Calu3 (cell line): ENCODE data around the gene ADAMTSL3. TPM values are rescaled to one million over a fixed set of nuclear protein-coding genes. Genes with fewer than 3 reads are reported as not detected.

Source experiments
- BruUV-seq: library from RNA; stranded (reverse); fragments of 400-500 nt; replicated peaks from 2 replicates; lab custom pipeline; 2021; lab: Mats Ljungman, UMichigan
- CTCF ChIA-PET: fragments of 300-600 bp; sonication (Branson Sonifier 250); formaldehyde crosslinking; loops from one replicate; lab custom pipeline; 2022; ENCODE audit warnings: antibody characterized with exemption; lab: Charles Lee
- DNase-seq: peaks from one replicate; pipeline ENCODE4 v3.0.0; 2022
- H3K27ac Mint-ChIP-seq: one replicate; pipeline ENCODE4 v1.8.0; 2022; ENCODE audit warnings: mixed read lengths; ENCODE audit not compliant: unreplicated experiment
- H3K27me3 Mint-ChIP-seq: one replicate; pipeline ENCODE4 v1.8.0; 2022; ENCODE audit warnings: mixed read lengths; ENCODE audit not compliant: unreplicated experiment
- H3K36me3 Mint-ChIP-seq: one replicate; pipeline ENCODE4 v1.8.0; 2022; ENCODE audit warnings: mild to moderate bottlenecking, moderate library complexity, mixed read lengths; ENCODE audit not compliant: insufficient read depth, unreplicated experiment
- H3K4me1 Mint-ChIP-seq: one replicate; pipeline ENCODE4 v1.8.0; 2022; ENCODE audit warnings: mild to moderate bottlenecking, low read depth, mixed read lengths; ENCODE audit not compliant: unreplicated experiment
- H3K4me3 Mint-ChIP-seq: one replicate; pipeline ENCODE4 v1.8.0; 2022; ENCODE audit warnings: mild to moderate bottlenecking, low read depth, moderate library complexity, mixed read lengths; ENCODE audit not compliant: unreplicated experiment
- H3K9me3 Mint-ChIP-seq: one replicate; pipeline ENCODE4 v1.8.0; 2022; ENCODE audit warnings: low read depth, mixed read lengths; ENCODE audit not compliant: unreplicated experiment
- intact Hi-C: fragments of 100-400 bp; cut with micrococcal nuclease; formaldehyde crosslinking; loops from one replicate; pipeline ENCODE4 v1.10.0; 2022; ENCODE audit not compliant: unreplicated experiment
- total RNA-seq: library from RNA; stranded (reverse); gene quantifications from 2 replicates; pipeline ENCODE4 v1.2.3, GENCODE V29; 2022
- TF ChIP-seq, protein P1 (sequence below): fragments of 200-600 bp; IDR thresholded peaks from one replicate; pipeline ENCODE4 v1.8.0; 2022; ENCODE audit warnings: antibody characterized with exemption; ENCODE audit not compliant: unreplicated experiment

Gene ADAMTSL3
- total RNA-seq, 1 experiment from 2014 or later, result 2.4 TPM

DNA sequence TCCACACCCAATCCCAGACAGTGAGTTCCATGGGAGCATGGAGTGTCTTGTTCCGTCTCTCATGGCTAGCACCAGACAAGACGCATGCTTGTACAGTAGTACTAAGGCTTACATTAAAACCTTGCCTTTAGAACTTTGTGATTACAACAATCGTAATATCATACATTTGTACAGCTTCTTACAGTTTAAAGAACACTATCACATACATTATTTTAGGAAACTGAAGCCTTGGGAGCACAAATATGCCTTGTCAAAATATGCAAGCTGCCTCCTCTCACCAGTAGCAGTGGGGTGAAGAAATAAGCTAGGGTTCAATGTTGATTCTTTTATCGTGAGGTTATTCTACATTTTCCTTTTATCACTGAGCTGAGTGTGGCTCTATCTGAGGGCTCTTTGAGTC lies 36.8 kb downstream of the ADAMTSL3 start:
- intact Hi-C loops, result no loop called here
- no peak overlapping the region for H3K27ac Mint-ChIP-seq
- no peak overlapping the region for H3K4me3 Mint-ChIP-seq
- no TSS peak for BruUV-seq
- H3K36me3 Mint-ChIP-seq, result no peaks in the 10 kb centered on the region
- TF ChIP-seq, protein P1, sequence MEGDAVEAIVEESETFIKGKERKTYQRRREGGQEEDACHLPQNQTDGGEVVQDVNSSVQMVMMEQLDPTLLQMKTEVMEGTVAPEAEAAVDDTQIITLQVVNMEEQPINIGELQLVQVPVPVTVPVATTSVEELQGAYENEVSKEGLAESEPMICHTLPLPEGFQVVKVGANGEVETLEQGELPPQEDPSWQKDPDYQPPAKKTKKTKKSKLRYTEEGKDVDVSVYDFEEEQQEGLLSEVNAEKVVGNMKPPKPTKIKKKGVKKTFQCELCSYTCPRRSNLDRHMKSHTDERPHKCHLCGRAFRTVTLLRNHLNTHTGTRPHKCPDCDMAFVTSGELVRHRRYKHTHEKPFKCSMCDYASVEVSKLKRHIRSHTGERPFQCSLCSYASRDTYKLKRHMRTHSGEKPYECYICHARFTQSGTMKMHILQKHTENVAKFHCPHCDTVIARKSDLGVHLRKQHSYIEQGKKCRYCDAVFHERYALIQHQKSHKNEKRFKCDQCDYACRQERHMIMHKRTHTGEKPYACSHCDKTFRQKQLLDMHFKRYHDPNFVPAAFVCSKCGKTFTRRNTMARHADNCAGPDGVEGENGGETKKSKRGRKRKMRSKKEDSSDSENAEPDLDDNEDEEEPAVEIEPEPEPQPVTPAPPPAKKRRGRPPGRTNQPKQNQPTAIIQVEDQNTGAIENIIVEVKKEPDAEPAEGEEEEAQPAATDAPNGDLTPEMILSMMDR, result no peak
- H3K27me3 Mint-ChIP-seq, result peaks cover 15% of the 10 kb centered on the region
- DNase-seq, result no peak
- CTCF ChIA-PET, result no interaction called here
- no peaks in the 10 kb centered on the region for H3K9me3 Mint-ChIP-seq
- H3K4me1 Mint-ChIP-seq, result no peaks in the 10 kb centered on the region

DNA sequence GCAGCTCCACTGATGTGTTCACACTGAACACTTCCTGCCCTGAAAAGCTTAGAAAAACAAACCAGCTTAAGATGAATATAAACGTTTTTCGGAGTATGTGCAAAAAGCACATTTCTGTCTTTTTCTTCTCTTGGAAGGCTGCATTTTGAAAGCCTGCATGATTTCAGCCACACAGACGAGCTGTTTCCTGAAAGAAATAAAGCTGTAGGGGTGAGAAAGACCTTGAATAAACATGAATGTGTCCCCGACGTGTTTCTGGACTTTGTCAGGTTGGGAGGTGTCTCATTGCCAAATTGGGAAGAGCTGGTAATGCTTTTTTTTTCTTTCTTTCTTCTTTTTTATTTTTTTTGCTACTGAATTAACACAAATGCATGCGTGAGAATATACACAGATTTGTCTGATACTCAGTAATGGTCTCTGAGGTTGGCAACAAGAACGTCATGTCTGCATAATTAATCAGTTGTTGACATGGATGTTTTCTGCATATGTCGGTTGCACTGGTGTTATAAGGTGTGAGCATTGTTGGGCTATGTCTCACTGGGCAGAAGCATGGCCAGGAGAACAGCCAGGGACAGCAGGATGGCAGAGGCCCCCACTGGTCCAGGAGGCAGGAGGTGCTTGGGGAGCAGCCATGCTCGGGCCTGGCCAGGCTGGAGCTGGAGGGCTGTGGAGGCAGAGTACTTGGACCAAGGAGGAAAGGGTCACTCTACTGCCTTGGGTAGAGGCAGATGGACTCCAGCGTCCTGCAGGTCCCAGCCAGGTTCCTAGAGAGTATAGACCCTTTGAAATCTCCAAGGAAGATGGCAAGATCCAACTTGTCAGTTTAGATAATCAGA lies 39.0 kb downstream of the ADAMTSL3 start:
- CTCF ChIA-PET, result no interaction called here

DNA sequence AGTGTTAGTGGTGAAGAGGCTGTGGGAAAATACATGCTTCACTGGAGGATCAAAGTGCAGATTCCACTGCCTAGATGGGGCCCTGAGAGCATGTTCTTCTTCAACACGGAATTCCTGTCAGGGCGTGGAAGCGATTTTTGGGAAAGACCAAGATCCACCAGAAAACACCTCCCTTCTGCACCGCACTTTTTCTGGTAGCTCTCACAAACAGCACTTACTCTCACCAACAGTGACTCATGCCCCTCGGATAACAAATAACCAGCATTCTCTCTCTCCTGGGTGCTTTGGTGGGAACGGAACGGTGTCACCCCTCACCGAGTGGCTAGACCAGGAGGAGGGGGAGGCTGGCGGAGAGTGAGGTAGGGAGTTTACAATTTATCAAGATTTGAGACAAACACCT lies 40.1 kb downstream of the ADAMTSL3 start:
- TF ChIP-seq, protein P1, result no peak
- intact Hi-C loops, result no loop called here
- BruUV-seq, result no TSS peak
- H3K4me3 Mint-ChIP-seq, result no peak overlapping the region
- H3K4me1 Mint-ChIP-seq, result no peaks in the 10 kb centered on the region
- peaks cover 16% of the 10 kb centered on the region for H3K27me3 Mint-ChIP-seq
- H3K27ac Mint-ChIP-seq, result no peak overlapping the region
- DNase-seq, result peak; percentile 8
- H3K36me3 Mint-ChIP-seq, result no peaks in the 10 kb centered on the region
- no peaks in the 10 kb centered on the region for H3K9me3 Mint-ChIP-seq
- CTCF ChIA-PET, result no interaction called here

More for the DNA sequence above, 39.0 kb downstream of the ADAMTSL3 start:
- intact Hi-C loops, result no loop called here
- no peak for DNase-seq
- Mint-ChIP-seq H3K9me3 (no peaks in the 10 kb centered on the region), H3K4me3 (no peak overlapping the region), H3K27me3 (peaks cover 15% of the 10 kb centered on the region), H3K36me3 (no peaks in the 10 kb centered on the region), H3K4me1 (no peaks in the 10 kb centered on the region), H3K27ac (no peak overlapping the region)
- TF ChIP-seq, protein P1, result no peak
- BruUV-seq, result no TSS peak

GRCh38 chr15:83694536-83694935 lies 40.6 kb downstream of the ADAMTSL3 start:
- no TSS peak for BruUV-seq
- peaks cover 21% of the 10 kb centered on the region for H3K27me3 Mint-ChIP-seq
- no peaks in the 10 kb centered on the region for H3K4me1 Mint-ChIP-seq
- H3K4me3 Mint-ChIP-seq, result no peak overlapping the region
- no peak for DNase-seq
- peaks cover 3% of the 10 kb centered on the region for H3K9me3 Mint-ChIP-seq
- CTCF ChIA-PET, result no interaction called here
- no peaks in the 10 kb centered on the region for H3K36me3 Mint-ChIP-seq
- intact Hi-C loops, result no loop called here
- H3K27ac Mint-ChIP-seq, result no peak overlapping the region
- TF ChIP-seq, protein P1, result no peak
